Measurements from ENCODE around the gene CDCA4. TPM values are rescaled to one million over a fixed set of nuclear protein-coding genes. Genes with fewer than 3 reads are reported as not detected.

Gene CDCA4
- total and polyA plus RNA-seq, 10 of the 15 experiments (the other 5 are each of a cell fraction or from before 2014, with no cell fraction given) = 10.4 to 64.0 (median 52.1) TPM

DNA sequence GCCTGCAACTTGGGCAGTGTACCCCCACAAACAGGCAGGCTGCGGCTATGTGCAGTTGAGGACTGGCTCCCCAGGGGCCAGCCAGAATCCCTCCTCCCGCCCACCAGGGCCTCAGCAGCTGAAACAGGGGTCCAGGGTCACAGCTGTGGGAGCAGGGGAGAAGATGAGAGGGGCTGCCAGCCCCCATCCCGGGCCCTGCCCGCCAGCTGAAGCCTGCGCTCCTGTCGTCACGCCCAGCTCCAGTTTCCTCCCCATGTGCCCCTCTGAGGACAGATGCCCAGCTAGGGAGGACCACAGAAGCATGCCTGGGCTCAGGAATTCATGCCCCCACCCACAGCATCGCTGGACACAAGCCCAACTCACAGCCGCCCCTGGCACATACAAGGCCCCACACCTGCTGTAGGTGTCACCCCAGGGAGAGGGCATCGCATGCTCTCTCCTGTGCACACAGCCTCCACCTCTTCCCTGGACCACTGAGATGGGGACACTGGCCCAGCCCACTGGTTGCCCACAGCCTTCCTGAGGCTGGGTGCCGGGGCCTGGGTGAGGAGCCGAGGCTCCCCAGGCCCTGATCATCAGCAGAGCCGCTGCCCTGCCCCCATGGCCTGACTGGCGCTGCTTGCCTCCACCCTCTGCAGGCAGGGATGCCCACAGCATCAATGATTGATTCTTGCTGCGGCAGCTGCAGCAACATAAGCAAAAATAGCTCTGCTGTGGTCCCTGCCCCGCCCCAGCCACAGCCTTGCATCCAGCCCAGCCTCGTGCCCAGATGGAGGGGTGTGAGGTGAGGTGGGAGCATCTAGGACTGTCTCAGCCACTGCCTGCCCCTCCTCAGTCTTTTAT lies 39.0 kb downstream of the CDCA4 start (continued):
- TF ChIP-seq STAT1 (conservative IDR thresholded peaks at IDR 0.05) (no peak), RAD51 (IDR thresholded peaks at IDR 0.05) (no peak)

DNA sequence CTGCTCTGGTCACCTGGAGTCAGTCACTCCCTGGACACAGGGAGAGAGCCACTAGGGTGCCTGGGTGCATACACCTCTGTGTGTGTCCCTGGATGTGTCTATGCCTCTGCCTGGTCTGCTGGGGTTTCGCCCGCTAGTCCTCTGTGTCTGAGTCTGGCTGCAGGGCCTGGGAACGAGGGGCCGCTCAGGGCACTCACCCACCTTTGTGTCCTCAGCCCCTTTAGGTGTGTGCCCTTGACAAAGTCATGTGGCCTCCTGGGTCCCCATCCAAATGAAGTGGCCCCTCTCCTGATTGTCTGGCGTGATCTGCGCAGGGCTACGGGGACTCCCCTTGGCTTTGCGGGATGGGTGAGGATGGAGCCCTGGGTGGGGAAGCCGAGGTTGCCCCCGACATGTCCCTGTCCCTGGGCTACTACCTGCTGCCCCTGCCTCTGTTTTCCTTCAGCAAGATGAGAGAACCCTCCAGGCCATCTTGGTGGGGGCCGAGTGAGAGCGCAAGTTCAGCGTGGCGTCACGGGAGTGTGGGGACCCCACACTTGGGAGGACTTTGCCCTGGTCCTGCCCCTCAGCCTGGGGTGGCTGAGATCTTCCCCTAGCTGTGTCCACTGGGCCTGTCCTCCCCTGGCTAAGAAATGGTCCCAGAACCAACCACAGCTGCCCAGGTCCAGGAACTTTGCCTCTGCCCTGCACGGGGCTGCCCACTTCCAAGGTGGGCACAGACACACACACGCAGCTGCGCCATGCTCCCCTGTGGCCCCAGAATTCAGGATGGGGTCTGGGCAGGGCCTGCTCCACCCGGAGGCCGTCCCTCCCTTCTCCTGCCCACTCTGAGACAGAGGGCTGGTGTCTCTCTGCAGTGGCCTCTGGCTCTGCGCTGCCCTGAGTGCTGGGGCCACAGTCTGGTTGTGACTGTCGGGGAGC lies 40.0 kb downstream of the CDCA4 start:
- Histone ChIP-seq H3K9me3 (replicated peaks; ENCODE audit: control insufficient read depth, insufficient read depth, low read length) (no peaks in the 10 kb centered on the region), H3K4me1 (ENCODE audit: control insufficient read depth, insufficient read depth, low read length) (no peaks in the 10 kb centered on the region; the same call in 1 of the 2 replicates), H3K4me3 (no peak overlapping the region), H3K79me2 (ENCODE audit: control insufficient read depth, insufficient read depth, low read length) (no peaks in the 10 kb centered on the region), H3K36me3 (ENCODE audit: control insufficient read depth in 2 of 2, insufficient read depth in 2 of 2, low read length in 1 of 2) (no peaks in the 10 kb centered on the region), H2AFZ (ENCODE audit: control insufficient read depth, low read depth, low read length) (no peak overlapping the region), H4K20me1 (ENCODE audit: control insufficient read depth, insufficient read depth) (no peaks in the 10 kb centered on the region), H3K27me3 (replicated peaks in 1 of 2; ENCODE audit: control insufficient read depth in 2 of 2, insufficient read depth in 2 of 2, low read length in 1 of 2) (peaks cover 4 to 7% of the 10 kb centered on the region in 2 experiments), H3K9ac (ENCODE audit: control insufficient read depth, insufficient read depth, low read length) (no peak overlapping the region), H3K27ac (ENCODE audit: control insufficient read depth, insufficient read depth) (no peak overlapping the region), H3K4me2 (ENCODE audit: control insufficient read depth, insufficient read depth) (no peak overlapping the region)
- DNase-seq (ENCODE audit: low read depth, low spot score) (no peak), FAIRE-seq (no peak), ATAC-seq (no peak)
- POLR2A ChIA-PET = no interaction called here
- RAD21 ChIA-PET (ENCODE audit: unreplicated experiment) = no interaction called here
- SMC1A ChIA-PET (ENCODE audit: uncharacterized antibody, unreplicated experiment) = no interaction called here
- CTCF ChIA-PET = interaction anchor here (1.2 to 1.3 kb wide), 2 partner anchors 46 to 65 kb away, joined by 3 to 6 read pairs; no protein-coding TSS in a partner anchor
- intact Hi-C loops (cut with micrococcal nuclease; ENCODE audit: unreplicated experiment) (no loop called here), in situ Hi-C loops (cut with MboI) (loop anchor here (5.0 kb wide), 1 partner anchor 66 kb away; no protein-coding TSS in a partner anchor)
- WGBS (ENCODE audit: insufficient coverage, insufficient replicate concordance, low lambda C conversion rate, missing lambda C conversion rate) = 66% methylated on average over 22 of the region's 22 CpGs
- no TSS peak for BruUV-seq (replicated peaks)
- TF ChIP-seq MTA2 (IDR thresholded peaks at IDR 0.05; ENCODE audit: low read depth) = no peak
- TF ChIP-seq CHD2 (IDR thresholded peaks at IDR 0.05; ENCODE audit: borderline replicate concordance, low read depth, low read length) = no peak
- TF ChIP-seq KLF5 (IDR thresholded peaks at IDR 0.05; ENCODE audit: partially characterized antibody) = no peak
- TF ChIP-seq, protein P1, sequence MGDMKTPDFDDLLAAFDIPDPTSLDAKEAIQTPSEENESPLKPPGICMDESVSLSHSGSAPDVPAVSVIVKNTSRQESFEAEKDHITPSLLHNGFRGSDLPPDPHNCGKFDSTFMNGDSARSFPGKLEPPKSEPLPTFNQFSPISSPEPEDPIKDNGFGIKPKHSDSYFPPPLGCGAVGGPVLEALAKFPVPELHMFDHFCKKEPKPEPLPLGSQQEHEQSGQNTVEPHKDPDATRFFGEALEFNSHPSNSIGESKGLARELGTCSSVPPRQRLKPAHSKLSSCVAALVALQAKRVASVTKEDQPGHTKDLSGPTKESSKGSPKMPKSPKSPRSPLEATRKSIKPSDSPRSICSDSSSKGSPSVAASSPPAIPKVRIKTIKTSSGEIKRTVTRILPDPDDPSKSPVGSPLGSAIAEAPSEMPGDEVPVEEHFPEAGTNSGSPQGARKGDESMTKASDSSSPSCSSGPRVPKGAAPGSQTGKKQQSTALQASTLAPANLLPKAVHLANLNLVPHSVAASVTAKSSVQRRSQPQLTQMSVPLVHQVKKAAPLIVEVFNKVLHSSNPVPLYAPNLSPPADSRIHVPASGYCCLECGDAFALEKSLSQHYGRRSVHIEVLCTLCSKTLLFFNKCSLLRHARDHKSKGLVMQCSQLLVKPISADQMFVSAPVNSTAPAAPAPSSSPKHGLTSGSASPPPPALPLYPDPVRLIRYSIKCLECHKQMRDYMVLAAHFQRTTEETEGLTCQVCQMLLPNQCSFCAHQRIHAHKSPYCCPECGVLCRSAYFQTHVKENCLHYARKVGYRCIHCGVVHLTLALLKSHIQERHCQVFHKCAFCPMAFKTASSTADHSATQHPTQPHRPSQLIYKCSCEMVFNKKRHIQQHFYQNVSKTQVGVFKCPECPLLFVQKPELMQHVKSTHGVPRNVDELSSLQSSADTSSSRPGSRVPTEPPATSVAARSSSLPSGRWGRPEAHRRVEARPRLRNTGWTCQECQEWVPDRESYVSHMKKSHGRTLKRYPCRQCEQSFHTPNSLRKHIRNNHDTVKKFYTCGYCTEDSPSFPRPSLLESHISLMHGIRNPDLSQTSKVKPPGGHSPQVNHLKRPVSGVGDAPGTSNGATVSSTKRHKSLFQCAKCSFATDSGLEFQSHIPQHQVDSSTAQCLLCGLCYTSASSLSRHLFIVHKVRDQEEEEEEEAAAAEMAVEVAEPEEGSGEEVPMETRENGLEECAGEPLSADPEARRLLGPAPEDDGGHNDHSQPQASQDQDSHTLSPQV (IDR thresholded peaks at IDR 0.05) = no peak
- TF ChIP-seq FOS (IDR thresholded peaks at IDR 0.05; ENCODE audit: borderline replicate concordance, extremely low read depth, insufficient read length) = no peak
- TF ChIP-seq, protein P2, sequence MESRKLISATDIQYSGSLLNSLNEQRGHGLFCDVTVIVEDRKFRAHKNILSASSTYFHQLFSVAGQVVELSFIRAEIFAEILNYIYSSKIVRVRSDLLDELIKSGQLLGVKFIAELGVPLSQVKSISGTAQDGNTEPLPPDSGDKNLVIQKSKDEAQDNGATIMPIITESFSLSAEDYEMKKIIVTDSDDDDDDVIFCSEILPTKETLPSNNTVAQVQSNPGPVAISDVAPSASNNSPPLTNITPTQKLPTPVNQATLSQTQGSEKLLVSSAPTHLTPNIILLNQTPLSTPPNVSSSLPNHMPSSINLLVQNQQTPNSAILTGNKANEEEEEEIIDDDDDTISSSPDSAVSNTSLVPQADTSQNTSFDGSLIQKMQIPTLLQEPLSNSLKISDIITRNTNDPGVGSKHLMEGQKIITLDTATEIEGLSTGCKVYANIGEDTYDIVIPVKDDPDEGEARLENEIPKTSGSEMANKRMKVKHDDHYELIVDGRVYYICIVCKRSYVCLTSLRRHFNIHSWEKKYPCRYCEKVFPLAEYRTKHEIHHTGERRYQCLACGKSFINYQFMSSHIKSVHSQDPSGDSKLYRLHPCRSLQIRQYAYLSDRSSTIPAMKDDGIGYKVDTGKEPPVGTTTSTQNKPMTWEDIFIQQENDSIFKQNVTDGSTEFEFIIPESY (IDR thresholded peaks at IDR 0.05) = no peak
- no peak for TF ChIP-seq BMI1 (IDR thresholded peaks at IDR 0.05; ENCODE audit: borderline replicate concordance)
- no peak for TF ChIP-seq NFYB (IDR thresholded peaks at IDR 0.05; ENCODE audit: insufficient read depth, low read depth, low read length)
- no peak for TF ChIP-seq RB1 (IDR thresholded peaks at IDR 0.05; ENCODE audit: borderline replicate concordance)
- TF ChIP-seq EP300 (IDR thresholded peaks at IDR 0.05; ENCODE audit: borderline replicate concordance in 1 of 2, control insufficient read depth in 1 of 2, low read depth in 2 of 2, low read length in 2 of 2) = no peak
- TF ChIP-seq YBX1 (IDR thresholded peaks at IDR 0.05) = no peak
- no peak for TF ChIP-seq LARP7 (IDR thresholded peaks at IDR 0.05)

All from GM12878 (cell line).